GM18861 (cell line): ENCODE data around the gene ZBTB20.

ENCODE experiments used
- ATAC-seq: cut with Tn5 transposase; IDR thresholded peaks from one replicate; pipeline ENCODE4 v1.9.1; 2021; ENCODE audit not compliant: unreplicated experiment

The ZBTB20 gene

DNA sequence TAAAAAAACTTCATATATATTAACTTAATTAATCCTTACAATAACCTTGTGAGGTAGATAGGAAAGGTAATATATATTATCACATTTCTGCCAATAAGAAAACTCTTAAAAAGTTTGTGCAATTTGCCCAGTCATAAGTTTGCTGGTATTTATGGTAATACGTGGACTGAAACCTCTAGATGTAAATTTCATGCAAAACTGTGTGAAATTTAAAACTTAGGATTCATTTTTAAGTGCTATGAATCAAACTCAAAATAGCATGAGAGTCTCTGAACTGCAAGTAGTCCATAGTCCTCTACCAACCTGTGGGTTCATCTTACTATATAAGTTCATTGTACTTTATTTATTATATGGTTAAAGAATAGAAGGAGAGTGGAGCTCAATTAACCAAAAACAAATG is 56.4 kb downstream of the ZBTB20 start:
- no peak for ATAC-seq

DNA sequence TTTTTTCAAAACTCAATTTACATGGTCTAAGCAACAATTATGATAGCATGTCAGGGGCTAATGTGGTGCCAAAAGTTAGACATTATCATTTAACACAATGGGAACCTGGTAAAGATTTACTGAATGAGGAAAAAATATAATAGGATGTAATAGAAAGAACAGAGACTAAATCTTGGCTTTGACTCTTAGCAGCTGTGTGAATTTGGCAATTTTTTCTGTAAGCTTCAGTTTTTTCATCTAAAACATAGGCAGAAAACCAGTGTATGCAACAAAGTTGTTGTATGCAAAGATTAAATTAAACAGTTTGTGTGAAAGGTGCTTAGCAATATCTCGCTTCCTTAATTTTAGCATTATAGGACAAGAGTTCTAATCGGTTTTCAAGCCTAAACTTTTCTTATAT is 57.6 kb downstream of the ZBTB20 start:
- no peak for ATAC-seq

GRCh38 chr3:115087512-115087911 is 59.6 kb downstream of the ZBTB20 start:
- ATAC-seq: no peak

DNA sequence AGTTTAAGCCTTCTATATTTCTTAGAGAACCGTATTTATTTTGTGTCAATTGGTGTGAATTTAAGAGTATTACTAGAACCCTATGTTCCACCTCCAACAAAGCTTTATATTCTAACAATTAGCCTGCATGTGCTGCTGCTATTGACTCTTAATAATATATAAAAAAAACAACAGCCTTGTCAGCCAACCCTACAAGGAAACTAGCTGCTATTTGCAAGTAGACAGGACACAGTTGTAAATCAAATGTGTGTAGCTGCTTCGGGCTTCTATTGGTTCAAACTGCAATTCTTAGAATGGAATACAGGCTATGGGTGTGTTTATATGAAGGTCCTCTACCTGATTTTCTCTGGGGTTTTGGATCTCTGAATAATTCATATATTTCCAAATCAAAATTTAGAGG is 60.7 kb downstream of the ZBTB20 start:
- ATAC-seq: no peak

DNA sequence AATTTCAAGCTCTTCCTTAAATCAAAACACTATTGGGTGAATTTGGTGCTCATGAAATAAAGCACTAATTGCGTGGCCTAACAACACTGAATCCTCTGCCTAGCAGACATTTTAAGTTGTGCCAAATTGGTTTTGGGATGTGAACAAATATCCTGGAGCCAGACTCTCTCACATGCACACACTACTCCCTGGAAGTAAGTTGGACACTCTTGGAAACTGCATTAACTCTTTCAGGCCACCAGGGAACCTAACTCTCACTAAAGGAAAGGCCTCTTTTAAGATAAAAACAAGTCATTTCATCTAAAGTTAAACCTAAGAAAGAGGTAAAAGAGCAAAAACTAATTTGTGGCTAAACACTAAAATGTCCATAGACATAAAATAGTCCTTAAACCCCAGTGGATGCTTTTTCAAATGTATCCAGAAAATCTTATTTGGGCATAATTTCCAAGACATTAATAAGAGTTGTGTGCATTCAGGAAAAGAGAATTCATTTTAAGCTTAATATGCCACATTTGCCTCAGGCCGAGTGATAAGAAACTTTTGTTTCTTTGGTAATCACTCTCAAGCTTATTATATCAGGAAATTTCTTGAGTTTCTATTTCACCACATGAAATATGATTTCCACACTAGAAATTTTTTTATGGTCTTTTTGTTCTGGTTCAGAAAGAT is 61.8 kb downstream of the ZBTB20 start:
- no peak for ATAC-seq

DNA sequence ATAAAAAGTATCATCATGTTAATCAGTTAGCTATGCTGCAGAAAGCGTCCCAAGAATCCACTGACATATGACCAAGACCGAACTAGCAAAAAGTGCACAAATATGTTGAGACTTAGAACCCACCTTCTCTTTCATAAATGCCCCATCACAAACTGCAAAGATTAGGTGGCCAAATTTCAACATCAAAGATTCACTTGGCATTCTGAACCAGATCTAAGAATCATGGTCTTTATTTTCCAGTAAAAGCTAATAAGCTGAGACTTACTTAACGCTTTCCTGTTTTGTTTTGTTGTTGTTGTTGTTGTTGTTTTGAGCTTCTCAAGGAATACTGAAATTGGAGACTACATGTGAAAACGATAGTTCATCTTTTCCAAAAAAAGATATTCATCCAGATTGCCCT is 62.4 kb downstream of the ZBTB20 start:
- no peak for ATAC-seq

- ATAC-seq: no peak
These were observed 64.8 kb downstream of the ZBTB20 start for GRCh38 chr3:115082260-115082659.

GRCh38 chr3:115081444-115081843 is 65.6 kb downstream of the ZBTB20 start:
- ATAC-seq: no peak

GRCh38 chr3:115077501-115078250 is 69.4 kb downstream of the ZBTB20 start:
- no peak for ATAC-seq

DNA sequence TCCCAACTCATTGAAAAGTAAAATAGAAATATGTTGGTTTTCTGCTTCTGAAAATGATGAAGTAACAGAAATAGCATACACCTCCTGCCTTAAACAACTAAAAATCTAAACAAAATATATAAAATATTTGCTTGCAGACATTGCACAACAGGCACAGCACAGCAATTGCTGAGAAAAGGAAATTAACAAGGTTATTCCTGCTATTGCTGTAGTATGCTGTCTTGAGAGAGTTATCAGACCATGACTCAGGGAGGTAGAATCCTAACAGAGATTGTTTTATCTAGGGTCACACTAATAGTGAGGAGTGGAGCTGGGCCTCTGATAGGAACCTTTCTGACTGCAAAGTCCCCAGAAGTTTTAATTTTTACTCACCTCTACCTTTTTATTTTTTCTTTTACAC is 72.6 kb downstream of the ZBTB20 start:
- no peak for ATAC-seq

DNA sequence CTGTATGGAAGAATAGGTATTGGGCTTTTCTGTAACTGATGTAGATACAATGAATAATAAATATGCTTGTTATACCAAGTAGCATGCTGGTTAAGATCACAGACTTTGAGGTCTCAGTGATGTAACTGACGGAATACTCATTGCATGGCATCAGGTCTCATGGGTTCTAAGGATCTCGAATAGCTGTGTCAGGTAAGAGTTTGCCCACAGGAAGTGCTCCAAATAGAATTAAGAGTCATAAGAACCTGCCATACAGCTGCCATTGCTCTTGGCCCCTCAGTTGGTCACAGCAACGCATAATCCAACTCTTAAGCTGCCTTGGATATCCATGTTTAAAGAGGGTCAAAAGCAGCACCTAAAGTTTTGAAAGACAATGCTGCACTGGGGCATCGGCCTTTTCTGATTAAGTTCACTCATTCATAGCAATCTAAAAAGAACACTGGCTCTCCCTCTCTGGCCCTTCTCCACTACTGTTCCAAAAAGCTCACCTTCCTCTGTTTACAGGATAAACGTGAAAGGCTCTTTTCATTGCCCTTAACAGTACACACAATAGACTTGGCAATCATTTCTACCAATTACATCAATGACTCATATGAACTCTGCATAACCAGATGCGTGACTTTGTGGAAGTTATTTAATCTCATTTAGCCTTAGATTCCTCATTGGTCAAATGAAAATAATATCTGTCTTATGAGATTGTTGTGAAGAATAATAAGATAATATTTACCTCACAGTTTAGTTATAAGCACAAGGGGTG is 74.6 kb downstream of the ZBTB20 start:
- no peak for ATAC-seq

GRCh38 chr3:115071601-115072000 is 75.5 kb downstream of the ZBTB20 start:
- ATAC-seq: no peak

- ATAC-seq: no peak
These were observed 75.9 kb downstream of the ZBTB20 start for GRCh38 chr3:115071166-115071565.

GRCh38 chr3:115068799-115069198 is 78.3 kb downstream of the ZBTB20 start:
- no peak for ATAC-seq

GRCh38 chr3:115062412-115062956 is 84.6 kb downstream of the ZBTB20 start:
- ATAC-seq: no peak

DNA sequence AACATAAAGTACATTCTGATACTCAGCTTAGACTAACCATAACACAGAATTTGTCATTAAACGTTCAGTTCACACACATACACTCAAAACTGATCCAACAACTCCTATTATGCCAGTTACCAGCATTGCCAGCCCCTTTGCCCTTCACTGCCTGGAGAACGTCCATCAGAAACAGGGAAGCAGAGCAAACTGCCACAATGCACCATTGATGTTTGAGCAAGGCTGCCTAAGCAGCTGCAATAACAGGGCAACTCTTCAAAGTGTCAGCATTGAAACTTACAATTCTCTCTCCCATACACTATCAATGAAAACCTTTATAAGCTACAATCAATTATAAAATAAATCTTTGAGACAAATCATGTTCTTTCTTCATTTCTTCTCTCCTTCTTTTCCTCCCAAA is 85.1 kb downstream of the ZBTB20 start:
- no peak for ATAC-seq

- no peak for ATAC-seq
These were observed 94.2 kb downstream of the ZBTB20 start for GRCh38 chr3:115052906-115053305.

DNA sequence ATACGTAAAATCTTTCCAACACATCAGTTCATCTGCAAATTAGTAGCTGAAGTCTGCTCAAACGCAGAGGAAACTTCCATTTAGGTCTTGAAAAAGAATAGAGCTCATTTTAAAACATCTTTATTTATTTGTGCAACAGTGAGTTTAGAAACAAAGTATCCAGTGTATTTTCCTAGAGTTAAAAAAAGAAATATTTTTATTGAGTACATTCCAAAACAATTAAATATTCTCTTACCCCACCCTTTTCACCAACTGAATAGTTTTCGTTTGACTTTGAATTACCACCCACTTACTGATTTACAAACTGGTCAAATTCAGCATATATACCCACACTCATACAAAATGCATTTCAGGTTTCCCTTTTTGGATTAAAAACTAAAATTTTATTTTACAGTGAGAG is 104.7 kb downstream of the ZBTB20 start:
- no peak for ATAC-seq

DNA sequence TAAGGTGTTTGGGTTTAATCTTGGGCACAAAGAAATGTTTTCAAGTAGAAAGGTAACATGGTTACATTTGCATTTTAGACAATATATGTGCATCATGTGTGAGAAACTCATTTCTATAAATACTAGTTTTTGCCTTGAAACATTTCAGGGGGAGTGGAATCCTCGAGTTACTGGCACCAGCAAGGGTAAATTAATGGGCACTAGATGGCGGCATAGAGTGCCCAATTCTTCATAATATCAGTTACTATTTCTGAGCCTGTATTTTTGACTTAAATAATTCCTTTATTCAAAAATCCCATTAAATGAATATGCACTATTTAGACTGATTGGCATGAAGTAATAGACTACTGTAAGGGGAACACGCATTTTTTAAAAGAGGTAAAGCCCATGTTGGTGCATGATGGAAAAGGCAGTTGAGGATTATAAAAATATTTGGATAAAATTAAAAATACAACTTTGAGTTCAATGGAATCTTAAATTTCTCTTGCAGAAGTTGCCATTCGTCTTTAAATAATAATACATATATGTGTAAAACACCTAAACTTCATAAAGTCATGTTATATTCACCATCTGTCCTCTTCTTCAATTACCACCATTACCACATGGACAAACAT is 106.3 kb downstream of the ZBTB20 start:
- peak; percentile 46 for ATAC-seq

DNA sequence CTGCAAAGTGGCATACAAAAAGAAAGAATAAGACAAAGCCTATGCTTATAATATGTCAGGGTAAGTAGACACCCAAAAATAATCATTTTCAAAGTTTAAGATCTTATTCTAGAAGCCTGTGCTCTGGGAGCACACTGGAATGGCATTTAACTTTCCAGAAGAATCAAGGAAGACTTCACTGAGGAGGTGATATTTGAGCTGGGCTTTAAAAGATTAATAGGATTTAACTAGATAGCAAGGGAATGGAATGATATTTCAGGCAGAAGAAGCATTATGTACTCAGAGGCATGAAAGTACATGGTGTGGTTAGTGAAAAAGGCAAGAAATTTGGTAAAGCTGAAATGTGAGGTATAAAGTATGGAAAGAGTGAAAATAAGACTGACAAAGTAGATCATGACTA is 106.8 kb downstream of the ZBTB20 start:
- ATAC-seq: no peak

DNA sequence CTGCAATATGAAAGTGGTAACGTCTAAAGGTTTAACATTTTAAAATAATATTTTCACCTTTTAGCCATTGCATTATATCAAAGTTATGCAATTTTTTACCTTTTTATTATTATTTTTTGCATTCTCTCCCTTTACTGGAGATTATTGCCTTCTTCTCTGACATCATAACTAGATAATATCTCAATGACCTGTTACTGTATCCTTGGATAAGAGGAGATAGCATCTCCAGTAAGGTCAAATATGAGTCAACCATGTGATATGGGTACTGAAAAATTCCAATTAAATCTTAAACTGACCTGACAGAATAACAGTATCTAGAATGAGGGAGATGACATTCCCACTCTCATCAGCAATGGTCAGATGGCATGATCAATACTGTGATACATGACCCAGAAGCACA is 108.3 kb downstream of the ZBTB20 start:
- ATAC-seq: no peak
